ENCODE data around the gene DCTPP1. TPM values are rescaled to one million over a fixed set of nuclear protein-coding genes. Genes with fewer than 3 reads are reported as not detected.

Gene DCTPP1
- polyA plus RNA-seq, 1 of the 3 experiments (the other 2 are of a cell fraction) = 79.2 TPM

- H3K9me3 ChIP-seq = no peaks in the 10 kb centered on the region
- POLR2A ChIA-PET = interaction anchor here (0.7 to 1.7 kb wide), 13 partner anchors 11 to 230 kb away, joined by 3 to 15 read pairs (median 4); partner anchors contain the start of genes ZNF688, ZNF689, ZNF768 and ZNF785
- H3K9me2 ChIP-seq = no peaks in the 10 kb centered on the region
- peak overlapping the region; percentile 63 for H3K9ac ChIP-seq
- CTCF ChIA-PET = interaction anchor here (0.6 to 2.8 kb wide), 40 partner anchors 10 to 268 kb away, joined by 3 to 27 read pairs (median 4); partner anchors contain the start of genes SEPHS2, ZNF747 and ZNF768
- peaks cover 43% of the 10 kb centered on the region for H3K79me2 ChIP-seq (ENCODE audit: insufficient read depth)
- peaks cover 2 to 15% of the 10 kb centered on the region in 2 experiments for H3K36me3 ChIP-seq (replicated peaks in 1 of 2; ENCODE audit: control insufficient read depth in 1 of 2, insufficient read depth in 2 of 2, low read length in 1 of 2)
- peaks cover 6 to 10% of the 10 kb centered on the region in 2 experiments; a peak in 1 of 4 replicates for H3K4me1 ChIP-seq (ENCODE audit: control insufficient read depth in 1 of 2, insufficient read depth in 2 of 2, low read depth in 1 of 2, low read length in 1 of 2)
- H3K4me2 ChIP-seq = peak overlapping the region; percentile 90
- no peaks in the 10 kb centered on the region for H3K27me3 ChIP-seq (ENCODE audit: insufficient read depth)
- H2AFZ ChIP-seq (ENCODE audit: low read depth) = peak overlapping the region; percentile 87
- H3K4me3 ChIP-seq (ENCODE audit: low read depth in 2 of 2, low read length in 1 of 2) = peak overlapping the region; percentile 69 to 82
- no peaks in the 10 kb centered on the region for H4K20me1 ChIP-seq (ENCODE audit: insufficient read depth)
- no peak for DNase-seq
- H3K27ac ChIP-seq (ENCODE audit: low read depth in 2 of 2, low read length in 1 of 2) = peak overlapping the region in 1 of 2 experiments; percentile 7; a peak in 1 of 4 replicates
- WGBS (ENCODE audit: low lambda C conversion rate) = 1% methylated on average over 11 of the region's 11 CpGs
- H3F3A ChIP-seq (replicated peaks; ENCODE audit: insufficient read depth) = no peaks in the 10 kb centered on the region
- no peak for TF ChIP-seq POLR2AphosphoS5 (IDR thresholded peaks at IDR 0.05; ENCODE audit: low read depth, low read length)
- no peak for TF ChIP-seq FOSL2 (IDR thresholded peaks at IDR 0.05; ENCODE audit: borderline replicate concordance, low read depth)
- no peak for TF ChIP-seq USF2 (IDR thresholded peaks at IDR 0.05; ENCODE audit: borderline replicate concordance, low read depth, low read length)
- no peak for TF ChIP-seq GABPA (IDR thresholded peaks at IDR 0.05; ENCODE audit: low read depth)
- TF ChIP-seq MAX (IDR thresholded peaks at IDR 0.05; ENCODE audit: low read depth) = no peak
- TF ChIP-seq ELF1 (IDR thresholded peaks at IDR 0.05) = no peak
- TF ChIP-seq RAD21 (IDR thresholded peaks at IDR 0.05; ENCODE audit: low read length) = no peak
Observed at GRCh38 chr16:30429418-30429677, 482 bp downstream of the DCTPP1 start.

GRCh38 chr16:30428055-30428454, 1.8 kb downstream of the DCTPP1 start:
- H3K9me2 ChIP-seq = no peaks in the 10 kb centered on the region
- H3K36me3 ChIP-seq (replicated peaks in 1 of 2; ENCODE audit: control insufficient read depth in 1 of 2, insufficient read depth in 2 of 2, low read length in 1 of 2) = peaks cover 11 to 21% of the 10 kb centered on the region in 2 experiments
- 100% methylated on average over 4 of the region's 4 CpGs for WGBS (ENCODE audit: low lambda C conversion rate)
- no peak for DNase-seq
- no peaks in the 10 kb centered on the region for H3K9me3 ChIP-seq
- no peak overlapping the region for H3K27ac ChIP-seq (ENCODE audit: low read depth in 2 of 2, low read length in 1 of 2)
- no peak overlapping the region for H2AFZ ChIP-seq (ENCODE audit: low read depth)
- H3K79me2 ChIP-seq (ENCODE audit: insufficient read depth) = peaks cover 43% of the 10 kb centered on the region
- H3K4me2 ChIP-seq = no peak overlapping the region
- ChIA-PET CTCF (interaction anchor here (2.1 kb wide), 1 partner anchor 18 kb away, joined by 7 read pairs; no protein-coding TSS in a partner anchor), POLR2A (no interaction called here)
- H3K27me3 ChIP-seq (ENCODE audit: insufficient read depth) = no peaks in the 10 kb centered on the region
- peaks cover 6 to 10% of the 10 kb centered on the region in 2 experiments; a peak in 1 of 4 replicates for H3K4me1 ChIP-seq (ENCODE audit: control insufficient read depth in 1 of 2, insufficient read depth in 2 of 2, low read depth in 1 of 2, low read length in 1 of 2)
- TF ChIP-seq TEAD4 (IDR thresholded peaks at IDR 0.05; ENCODE audit: borderline replicate concordance, insufficient read depth) = no peak
- TF ChIP-seq MXI1 (IDR thresholded peaks at IDR 0.05; ENCODE audit: low read depth, low read length) = no peak
- TF ChIP-seq CTCF (IDR thresholded peaks at IDR 0.05) = no peak
- no peak for TF ChIP-seq CHD2 (IDR thresholded peaks at IDR 0.05; ENCODE audit: low read length, partially characterized antibody)
- TF ChIP-seq EZH2phosphoT487 (IDR thresholded peaks at IDR 0.05; ENCODE audit: borderline replicate concordance, low read depth) = no peak
- TF ChIP-seq GABPA (IDR thresholded peaks at IDR 0.05; ENCODE audit: low read depth) = no peak
- TF ChIP-seq USF2 (IDR thresholded peaks at IDR 0.05; ENCODE audit: borderline replicate concordance, low read depth, low read length) = no peak
- TF ChIP-seq PBX3 (IDR thresholded peaks at IDR 0.05) = no peak
- no peak for TF ChIP-seq REST (IDR thresholded peaks at IDR 0.05; ENCODE audit: low read depth, low read length)
- no peak for TF ChIP-seq MEF2A (IDR thresholded peaks at IDR 0.05; ENCODE audit: borderline replicate concordance, low read depth)
- TF ChIP-seq FOSL2 (IDR thresholded peaks at IDR 0.05; ENCODE audit: borderline replicate concordance, low read depth) = no peak
- no peak for TF ChIP-seq GATA2 (CRISPR knock-in tag; IDR thresholded peaks at IDR 0.05)
- TF ChIP-seq SMC3 (IDR thresholded peaks at IDR 0.05; ENCODE audit: low read depth, low read length) = no peak
- no peak for TF ChIP-seq TCF12 (IDR thresholded peaks at IDR 0.05)
- no peak for TF ChIP-seq TAF1 (IDR thresholded peaks at IDR 0.05; ENCODE audit: borderline replicate concordance, low read depth, low read length)
- no peak overlapping the region; a peak in 1 of 4 replicates for H3K4me3 ChIP-seq (ENCODE audit: low read depth in 2 of 2, low read length in 1 of 2)
- H4K20me1 ChIP-seq (ENCODE audit: insufficient read depth) = no peaks in the 10 kb centered on the region
- H3K9ac ChIP-seq = no peak overlapping the region
- peaks cover 3% of the 10 kb centered on the region for H3F3A ChIP-seq (replicated peaks; ENCODE audit: insufficient read depth)
